ENCODE data around the gene GALR2.

- TF ChIP-seq POLR2A (IDR thresholded peaks at IDR 0.05) (no peak), CTCF (IDR thresholded peaks at IDR 0.05) (no peak), POLR2AphosphoS5 (IDR thresholded peaks at IDR 0.05) (no peak)
Observed at GRCh38 chr17:76063875-76064546, 10.6 kb upstream of the GALR2 start.

Measured in breast epithelium (tissue), 3 donors.